Ishikawa (cell line): ENCODE results near the gene SYT8.

ENCODE experiments used
- CEBPB ChIP-seq: IDR thresholded peaks from 2 replicates; pipeline ENCODE4 v1.6.1; 2012
- CREB1 ChIP-seq: IDR thresholded peaks from 2 replicates; pipeline ENCODE4 v1.6.1; 2012; ENCODE audit warnings: low read depth
- EP300 ChIP-seq: IDR thresholded peaks from 2 replicates; pipeline ENCODE4 v1.6.1; 2012; ENCODE audit warnings: borderline replicate concordance
- FOXM1 ChIP-seq: IDR thresholded peaks from 2 replicates; pipeline ENCODE4 v1.6.1; 2012; ENCODE audit warnings: low read depth, borderline replicate concordance
- MAX ChIP-seq: IDR thresholded peaks from 2 replicates; pipeline ENCODE4 v1.6.1; 2012
- RAD21 ChIP-seq: IDR thresholded peaks from 2 replicates; pipeline ENCODE4 v1.6.1; 2012; ENCODE audit warnings: low read depth
- REST ChIP-seq: IDR thresholded peaks from 2 replicates; pipeline ENCODE4 v1.6.1; 2012; ENCODE audit warnings: low read depth, mild to moderate bottlenecking
- TCF12 ChIP-seq: IDR thresholded peaks from 2 replicates; pipeline ENCODE4 v1.6.1; 2012; ENCODE audit warnings: low read depth
- USF1 ChIP-seq: IDR thresholded peaks from 2 replicates; pipeline ENCODE4 v1.6.1; 2012
- YY1 ChIP-seq: IDR thresholded peaks from 2 replicates; pipeline ENCODE4 v1.6.1; 2012; ENCODE audit warnings: low read depth
- ZBTB7A ChIP-seq: IDR thresholded peaks from 2 replicates; pipeline ENCODE4 v1.6.1; 2012; ENCODE audit warnings: low read depth

GRCh38 chr11:1869427-1870325, 34.9 kb downstream of the SYT8 start:
- no peak for TF ChIP-seq REST
- no peak for TF ChIP-seq FOXM1
- no peak for TF ChIP-seq USF1
- no peak for TF ChIP-seq EP300
- TF ChIP-seq YY1: no peak
- TF ChIP-seq MAX: no peak
- no peak; the same call in 1 of the 2 replicates for TF ChIP-seq RAD21
- TF ChIP-seq CREB1: no peak
- TF ChIP-seq TCF12: no peak
- no peak for TF ChIP-seq CEBPB
- TF ChIP-seq ZBTB7A: no peak
